DMS53 (cell line): ENCODE measurements around the gene FOXR1.

Source experiments
- DNase-seq: peaks from one replicate; lab custom pipeline; 2025; lab: John Stamatoyannopoulos, UW

The FOXR1 gene

GRCh38 chr11:119026970-119027369, 55.4 kb downstream of the FOXR1 start:
- no peak for DNase-seq

- no peak for DNase-seq
Observed at GRCh38 chr11:119027561-119028345, 56.2 kb downstream of the FOXR1 start.

- no peak for DNase-seq
Observed at GRCh38 chr11:119028346-119029068, 56.9 kb downstream of the FOXR1 start.

- DNase-seq, result no peak
Observed at GRCh38 chr11:119029069-119029339, 57.4 kb downstream of the FOXR1 start.

- DNase-seq, result no peak
Observed at GRCh38 chr11:119029340-119030028, 57.9 kb downstream of the FOXR1 start.

GRCh38 chr11:119030029-119030328, 58.4 kb downstream of the FOXR1 start:
- DNase-seq, result no peak

GRCh38 chr11:119030329-119031047, 58.9 kb downstream of the FOXR1 start, which contains the start of gene SLC37A4:
TSS of gene SLC37A4 (minus strand) at chr11:119030877.
- peak; percentile 99 for DNase-seq
